ENCODE measurements around the gene KIF20A.
"Not testable (repeated sequence)": the region's sequence is repeated elsewhere in the genome, so short reads cannot be mapped to it uniquely, and the experiment has no call there.

Gene KIF20A

GRCh38 chr5:138178516-138179276 is at the start of gene KIF20A, which contains the start of gene BRD8:
Gene KIF20A, plus strand, starts transcription at chr5:138179112. Its CDS starts 569 bp downstream, at chr5:138179681.
Gene BRD8, minus strand, starts transcription at chr5:138178630. Its CDS starts 16 bp downstream, at chr5:138178614.
- H3K36me3 Mint-ChIP-seq: peaks cover 40% of the 10 kb centered on the region
- H3K27me3 Mint-ChIP-seq: no peaks in the 10 kb centered on the region
- no peak within 1 kb of the TSS for H3K27ac Mint-ChIP-seq
- CTCF ChIA-PET: interaction anchor here (0.6 to 4.0 kb wide), 10 partner anchors 10 to 369 kb away, joined by 3 to 23 read pairs (median 4); partner anchors contain the start of genes EGR1 and KDM3B
- H3K9me3 Mint-ChIP-seq: no peaks in the 10 kb centered on the region
- peaks cover 26% of the 10 kb centered on the region for H3K4me1 Mint-ChIP-seq
- no peak within 1 kb of the TSS for H3K4me3 Mint-ChIP-seq
- peak; percentile 97 for DNase-seq

GRCh38 chr5:138129347-138129746 is 49.6 kb upstream of the KIF20A start:
- H3K27ac Mint-ChIP-seq: no peak overlapping the region
- CTCF ChIA-PET: interaction anchor here (1.4 to 8.1 kb wide), 2 partner anchors 51 to 61 kb away, joined by 5 to 175 read pairs; no protein-coding TSS in a partner anchor
- peaks cover 19% of the 10 kb centered on the region for H3K27me3 Mint-ChIP-seq
- H3K36me3 Mint-ChIP-seq: no peaks in the 10 kb centered on the region
- DNase-seq: no peak
- no peaks in the 10 kb centered on the region for H3K9me3 Mint-ChIP-seq
- H3K4me3 Mint-ChIP-seq: no peak overlapping the region
- peaks cover 4% of the 10 kb centered on the region for H3K4me1 Mint-ChIP-seq

GRCh38 chr5:138132543-138132942 is 46.4 kb upstream of the KIF20A start:
- no peak for DNase-seq
- CTCF ChIA-PET: interaction anchor here (0.6 to 8.1 kb wide), 8 partner anchors 16 to 1083 kb away, joined by 3 to 175 read pairs (median 10); partner anchors contain the start of gene FAM13B
- Mint-ChIP-seq H3K27ac (no peak overlapping the region), H3K4me3 (no peak overlapping the region), H3K27me3 (peaks cover 12% of the 10 kb centered on the region), H3K4me1 (peaks cover 4% of the 10 kb centered on the region), H3K36me3 (no peaks in the 10 kb centered on the region), H3K9me3 (no peaks in the 10 kb centered on the region)

GRCh38 chr5:138138949-138139780 is 39.7 kb upstream of the KIF20A start, which contains the start of gene NME5:
Gene NME5, minus strand, starts transcription at chr5:138139428. Its CDS starts 648 bp downstream, at chr5:138138780.
- H3K4me3 Mint-ChIP-seq: no peak within 1 kb of the TSS
- H3K27me3 Mint-ChIP-seq: peaks cover 23% of the 10 kb centered on the region
- H3K9me3 Mint-ChIP-seq: no peaks in the 10 kb centered on the region
- no peak for DNase-seq
- H3K27ac Mint-ChIP-seq: no peak within 1 kb of the TSS
- CTCF ChIA-PET: interaction anchor here (1.1 to 1.4 kb wide), 2 partner anchors 62 to 70 kb away, joined by 4 read pairs; no protein-coding TSS in a partner anchor
- no peaks in the 10 kb centered on the region for H3K36me3 Mint-ChIP-seq
- H3K4me1 Mint-ChIP-seq: no peaks in the 10 kb centered on the region

GRCh38 chr5:138139781-138140090 is 39.2 kb upstream of the KIF20A start:
- Mint-ChIP-seq H3K27me3 (peaks cover 23% of the 10 kb centered on the region), H3K4me3 (no peak overlapping the region), H3K27ac (no peak overlapping the region), H3K36me3 (no peaks in the 10 kb centered on the region), H3K4me1 (no peaks in the 10 kb centered on the region), H3K9me3 (no peaks in the 10 kb centered on the region)
- DNase-seq: no peak
- CTCF ChIA-PET: interaction anchor here (1.1 to 1.4 kb wide), 2 partner anchors 62 to 71 kb away, joined by 4 read pairs; no protein-coding TSS in a partner anchor

GRCh38 chr5:138140268-138140667 is 38.6 kb upstream of the KIF20A start:
- Mint-ChIP-seq H3K4me3 (no peak overlapping the region), H3K9me3 (no peaks in the 10 kb centered on the region), H3K36me3 (no peaks in the 10 kb centered on the region), H3K4me1 (no peaks in the 10 kb centered on the region), H3K27ac (no peak overlapping the region), H3K27me3 (peaks cover 23% of the 10 kb centered on the region)
- CTCF ChIA-PET: interaction anchor here (1.1 to 1.4 kb wide), 2 partner anchors 63 to 71 kb away, joined by 4 read pairs; no protein-coding TSS in a partner anchor
- no peak for DNase-seq

GRCh38 chr5:138141734-138142133 is 37.2 kb upstream of the KIF20A start:
- CTCF ChIA-PET: no interaction called here
- Mint-ChIP-seq H3K9me3 (no peaks in the 10 kb centered on the region), H3K4me1 (no peaks in the 10 kb centered on the region), H3K27ac (no peak overlapping the region), H3K36me3 (no peaks in the 10 kb centered on the region), H3K4me3 (no peak overlapping the region), H3K27me3 (peaks cover 23% of the 10 kb centered on the region)
- no peak for DNase-seq

- H3K4me3 Mint-ChIP-seq, H3K4me1 Mint-ChIP-seq, DNase-seq, H3K36me3 Mint-ChIP-seq, H3K27ac Mint-ChIP-seq, H3K9me3 Mint-ChIP-seq: not testable (repeated sequence)
- peaks cover 15% of the 10 kb centered on the region for H3K27me3 Mint-ChIP-seq
- CTCF ChIA-PET: interaction anchor here (0.6 to 1.2 kb wide), 2 partner anchors 64 to 107 kb away, joined by 4 read pairs; no protein-coding TSS in a partner anchor
Observed at GRCh38 chr5:138143578-138143977, 35.3 kb upstream of the KIF20A start.

- no peak for DNase-seq
Observed at GRCh38 chr5:138148811-138149210, 30.1 kb upstream of the KIF20A start.

GRCh38 chr5:138149530-138149929 is 29.4 kb upstream of the KIF20A start:
- CTCF ChIA-PET: interaction anchor here (1.1 to 1.2 kb wide), 2 partner anchors 16 to 371 kb away, joined by 3 read pairs; no protein-coding TSS in a partner anchor
- DNase-seq: no peak
- Mint-ChIP-seq H3K4me1 (no peaks in the 10 kb centered on the region), H3K27me3 (peaks cover 11% of the 10 kb centered on the region), H3K36me3 (no peaks in the 10 kb centered on the region), H3K4me3 (no peak overlapping the region), H3K9me3 (no peaks in the 10 kb centered on the region), H3K27ac (no peak overlapping the region)

More at GRCh38 chr5:138148811-138149210, 30.1 kb upstream of the KIF20A start:
- Mint-ChIP-seq H3K27ac (no peak overlapping the region), H3K4me3 (no peak overlapping the region), H3K9me3 (no peaks in the 10 kb centered on the region), H3K36me3 (no peaks in the 10 kb centered on the region), H3K27me3 (peaks cover 11% of the 10 kb centered on the region), H3K4me1 (no peaks in the 10 kb centered on the region)
- CTCF ChIA-PET: interaction anchor here (0.9 to 1.1 kb wide), 2 partner anchors 16 to 117 kb away, joined by 3 read pairs; no protein-coding TSS in a partner anchor

- H3K9me3 Mint-ChIP-seq, H3K4me1 Mint-ChIP-seq, DNase-seq, H3K4me3 Mint-ChIP-seq, H3K27me3 Mint-ChIP-seq, CTCF ChIA-PET, H3K27ac Mint-ChIP-seq: not testable (repeated sequence)
- H3K36me3 Mint-ChIP-seq: peaks cover 35% of the 10 kb centered on the region
Observed at GRCh38 chr5:138155977-138156376, 22.9 kb upstream of the KIF20A start.

- H3K27me3 Mint-ChIP-seq: peaks cover 4% of the 10 kb centered on the region
- H3K9me3 Mint-ChIP-seq: no peaks in the 10 kb centered on the region
- DNase-seq: no peak
- no peaks in the 10 kb centered on the region for H3K4me1 Mint-ChIP-seq
- no peak overlapping the region for H3K27ac Mint-ChIP-seq
- CTCF ChIA-PET: no interaction called here
- no peak overlapping the region for H3K4me3 Mint-ChIP-seq
- peaks cover 44% of the 10 kb centered on the region for H3K36me3 Mint-ChIP-seq
Observed at GRCh38 chr5:138157626-138158025, 21.3 kb upstream of the KIF20A start.

GRCh38 chr5:138159666-138160065 is 19.2 kb upstream of the KIF20A start:
- Mint-ChIP-seq H3K4me3 (no peak overlapping the region), H3K9me3 (no peaks in the 10 kb centered on the region), H3K4me1 (no peaks in the 10 kb centered on the region), H3K36me3 (peaks cover 62% of the 10 kb centered on the region), H3K27ac (no peak overlapping the region), H3K27me3 (no peaks in the 10 kb centered on the region)
- DNase-seq: no peak
- CTCF ChIA-PET: interaction anchor here (0.6 kb wide), 1 partner anchor 14 kb away, joined by 3 read pairs; no protein-coding TSS in a partner anchor

- CTCF ChIA-PET: no interaction called here
- no peak overlapping the region for H3K27ac Mint-ChIP-seq
- H3K36me3 Mint-ChIP-seq: peaks cover 69% of the 10 kb centered on the region
- H3K9me3 Mint-ChIP-seq: no peaks in the 10 kb centered on the region
- H3K27me3 Mint-ChIP-seq: no peaks in the 10 kb centered on the region
- no peak overlapping the region for H3K4me3 Mint-ChIP-seq
- H3K4me1 Mint-ChIP-seq: no peaks in the 10 kb centered on the region
- DNase-seq: no peak
Observed at GRCh38 chr5:138160706-138161105, 18.2 kb upstream of the KIF20A start.

Measured in activated naive CD4-positive, alpha-beta T cell treated with anti-CD3 and anti-CD28 coated beads, Interleukin-2, amount 10 ng/mL, durations not matched to agents 7 days and 5 days (primary cell).